HG03342 (cell line): ENCODE data around the gene ANKRD35.

ENCODE experiments used
- ATAC-seq: cut with Tn5 transposase; IDR thresholded peaks from one replicate; pipeline ENCODE4 v1.9.1; 2021; ENCODE audit warnings: mild to moderate bottlenecking, moderate library complexity; ENCODE audit not compliant: unreplicated experiment

The ANKRD35 gene

GRCh38 chr1:145897969-145898368, 12.3 kb upstream of the ANKRD35 start:
- ATAC-seq = no peak

GRCh38 chr1:145895471-145895870, 9.8 kb upstream of the ANKRD35 start:
- ATAC-seq = no peak

DNA sequence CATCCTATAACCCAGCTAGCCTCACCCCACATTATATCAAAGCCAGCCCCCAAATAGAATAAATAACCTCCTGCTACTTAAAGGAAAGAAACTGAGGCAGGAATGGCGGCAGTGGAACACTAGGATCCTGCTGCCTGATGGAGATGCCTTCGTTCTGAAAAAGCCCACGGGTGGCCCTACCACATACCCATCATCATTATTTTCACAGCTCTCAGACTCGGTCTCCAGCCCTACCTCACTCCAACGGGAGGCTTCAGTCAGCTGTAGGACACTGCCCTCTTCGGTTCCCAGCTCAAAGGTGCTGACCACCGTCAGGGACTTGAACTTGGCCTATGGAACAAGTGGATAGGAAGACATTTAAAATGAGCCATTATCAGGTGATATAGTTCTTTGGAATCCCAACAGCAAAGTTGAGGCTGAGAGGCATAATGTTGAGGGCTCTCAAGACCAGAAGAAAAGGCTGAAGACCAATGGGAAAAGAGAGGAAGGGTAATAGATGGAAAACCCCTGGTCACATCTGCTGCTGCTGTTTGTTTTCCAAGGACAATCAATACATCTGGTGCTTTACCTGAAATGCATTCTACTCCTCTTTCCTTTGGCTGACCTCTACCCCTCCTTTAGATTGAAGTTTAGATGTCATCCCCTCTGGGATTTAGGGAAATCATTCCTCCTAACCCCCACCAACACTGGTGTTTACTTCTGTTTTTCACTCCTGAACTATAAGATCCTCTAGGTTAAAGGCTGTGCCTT, 7.8 kb upstream of the ANKRD35 start:
- ATAC-seq = no peak

DNA sequence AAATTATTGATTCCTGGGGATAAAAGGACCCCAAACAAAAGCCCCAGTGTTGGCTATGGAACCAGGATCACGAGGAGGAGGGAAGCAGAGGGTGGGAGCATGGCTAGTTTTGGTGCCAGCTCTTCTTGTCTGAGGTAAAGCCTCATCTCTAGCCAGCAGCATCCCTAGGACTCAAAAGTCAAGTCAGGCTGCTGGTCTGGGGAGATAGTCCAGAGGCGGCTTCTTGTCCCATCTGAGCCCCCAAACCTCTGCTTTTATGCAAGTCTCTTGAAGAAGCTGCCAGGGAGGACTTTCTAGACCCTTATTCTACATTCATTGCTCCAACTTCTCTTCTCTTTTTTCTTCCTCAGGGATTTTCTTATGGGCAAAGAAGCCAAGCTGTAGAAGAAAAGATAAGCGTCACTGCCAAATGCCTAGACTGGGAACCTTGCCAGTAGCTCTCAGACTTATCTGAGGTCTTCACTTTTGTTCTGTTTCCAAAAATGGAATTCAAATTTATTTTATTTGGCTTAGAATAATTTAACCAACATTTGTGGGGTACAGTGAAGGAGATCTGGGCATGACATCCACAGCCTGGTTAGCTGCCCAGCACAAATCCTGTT, 6.9 kb upstream of the ANKRD35 start:
- no peak for ATAC-seq

GRCh38 chr1:145891587-145892485, 6.2 kb upstream of the ANKRD35 start:
- ATAC-seq = no peak

DNA sequence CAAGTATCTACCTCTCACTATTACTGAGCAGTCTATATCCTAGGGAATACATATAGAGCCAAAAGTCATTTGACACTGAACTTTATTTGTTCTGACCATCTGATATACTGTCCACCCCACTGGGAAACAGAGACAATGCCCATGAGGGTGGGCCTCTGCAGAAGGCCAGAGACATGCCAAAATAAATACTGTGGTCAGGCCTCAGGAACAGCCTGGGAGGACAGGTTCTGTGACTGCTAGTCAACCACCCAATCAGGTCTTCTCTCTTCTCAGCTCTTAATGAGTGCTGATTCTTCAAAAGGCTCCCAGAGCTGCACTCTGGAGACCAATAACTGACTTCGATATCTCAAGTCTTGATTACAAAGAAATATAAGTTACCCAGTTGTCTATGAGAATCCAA, 5.5 kb upstream of the ANKRD35 start:
- ATAC-seq = no peak

DNA sequence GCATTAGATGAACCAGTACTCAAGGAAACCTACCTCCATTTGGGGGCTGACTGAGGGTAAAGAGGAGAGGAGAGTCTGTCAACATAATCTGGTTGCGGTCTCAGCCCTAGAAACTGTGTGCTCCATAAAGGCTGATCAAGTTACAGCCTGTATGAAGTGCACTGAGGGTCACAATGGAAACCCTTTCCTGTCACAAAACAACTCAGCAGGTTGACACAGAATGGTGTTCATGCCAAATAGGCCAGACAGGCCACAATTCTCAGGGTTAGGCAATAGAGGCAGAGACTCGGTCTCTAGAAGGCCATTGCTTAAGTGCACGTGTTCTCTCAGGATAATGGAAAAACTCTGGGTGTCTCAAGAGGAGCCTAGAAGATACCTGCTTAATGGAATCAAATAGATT, 4.1 kb upstream of the ANKRD35 start:
- no peak for ATAC-seq

DNA sequence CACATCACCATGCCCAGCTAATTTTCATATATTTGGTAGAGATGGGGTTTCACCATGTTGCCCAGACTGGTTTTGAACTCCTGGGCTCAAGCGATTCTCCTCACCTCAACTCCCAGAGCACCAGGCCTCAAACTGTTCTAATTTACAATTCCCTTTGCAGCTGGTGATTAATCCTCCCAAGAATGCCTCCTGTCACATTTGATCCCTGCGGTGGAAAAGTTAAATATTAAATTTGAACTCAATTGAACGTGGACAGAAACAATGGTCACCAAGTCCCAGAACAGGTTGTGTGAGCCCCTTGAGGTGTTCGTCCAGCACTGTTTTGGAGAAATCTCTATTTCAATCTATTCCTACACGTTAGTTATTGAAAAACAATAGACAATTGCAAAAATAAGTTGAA, 2.0 kb upstream of the ANKRD35 start:
- ATAC-seq = no peak

GRCh38 chr1:145886816-145887215, 1.1 kb upstream of the ANKRD35 start:
- no peak for ATAC-seq

DNA sequence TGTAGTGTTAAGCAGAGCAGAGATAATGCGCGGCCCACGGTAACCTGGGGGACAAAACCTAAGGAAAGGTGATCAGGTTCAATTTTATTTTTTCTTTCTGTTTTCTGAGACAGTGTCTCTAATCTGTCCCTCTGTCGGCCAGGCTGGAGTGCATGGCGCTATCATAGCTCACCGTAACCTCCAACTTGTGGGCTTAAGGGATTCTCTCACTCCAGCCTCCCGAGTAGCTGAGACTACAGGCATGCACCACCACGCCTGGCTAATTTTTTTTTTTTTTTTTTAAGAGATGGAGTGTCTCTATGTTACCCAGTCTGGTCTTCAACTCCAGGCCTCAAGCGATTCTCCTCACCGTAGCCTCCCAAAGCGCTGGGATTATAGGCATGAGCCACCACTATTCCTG, 724 bp upstream of the ANKRD35 start:
- ATAC-seq = no peak

GRCh38 chr1:145884675-145885074, 991 bp downstream of the ANKRD35 start:
- ATAC-seq = no peak

- no peak for ATAC-seq
Observed at GRCh38 chr1:145879775-145880174, 5.9 kb downstream of the ANKRD35 start.

- ATAC-seq = no peak
Observed at GRCh38 chr1:145878724-145879123, 6.9 kb downstream of the ANKRD35 start.

- no peak for ATAC-seq
Observed at GRCh38 chr1:145877923-145878486, 7.7 kb downstream of the ANKRD35 start.

- ATAC-seq = no peak
Observed at GRCh38 chr1:145874646-145875045, 11.0 kb downstream of the ANKRD35 start.

DNA sequence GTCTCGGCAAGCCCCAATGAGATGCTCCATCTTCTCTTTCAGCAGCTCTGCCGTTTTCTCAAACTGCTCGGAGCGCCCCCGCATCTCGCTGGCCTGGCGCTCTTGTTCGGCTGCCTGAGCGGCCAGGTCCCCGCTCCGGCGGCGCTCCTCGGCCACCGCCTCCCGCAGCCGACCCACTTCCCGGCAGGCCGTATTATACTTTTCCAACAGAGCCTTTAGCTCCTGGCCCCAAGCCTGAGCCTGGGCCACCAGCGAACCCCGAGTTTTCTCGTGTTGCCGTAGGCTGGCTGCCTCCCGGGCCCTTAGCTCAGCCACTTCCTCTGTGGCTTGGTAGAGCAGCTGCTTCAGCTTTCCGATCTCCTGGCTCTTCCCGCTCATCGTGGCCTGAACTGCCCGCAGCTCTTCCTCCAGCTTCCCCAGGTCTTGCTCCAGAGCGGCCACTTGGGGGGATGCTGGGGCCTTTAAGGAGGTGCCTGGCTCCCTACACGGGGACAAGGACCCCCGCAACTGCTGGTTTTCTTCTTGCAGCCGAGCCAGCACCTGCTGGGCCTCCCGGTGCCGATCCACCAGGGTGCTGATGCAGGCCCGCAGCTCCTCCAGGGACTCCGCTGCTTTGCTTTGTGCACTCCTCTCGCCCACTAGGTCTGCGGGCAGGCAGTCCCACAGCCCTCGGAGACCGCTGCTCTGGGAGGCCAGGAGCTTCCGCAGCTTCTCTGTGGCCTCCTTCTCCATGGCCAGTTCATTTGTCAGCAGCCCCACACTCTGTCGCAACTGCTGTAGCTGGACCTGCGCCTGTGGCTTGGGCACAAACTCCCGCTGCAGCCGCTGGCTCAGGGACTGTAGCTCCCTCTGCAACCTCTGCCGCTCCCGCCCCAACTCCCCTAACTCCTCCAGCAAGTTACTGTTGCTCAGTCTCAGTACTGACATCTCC, 13.4 kb downstream of the ANKRD35 start:
- ATAC-seq = no peak

GRCh38 chr1:145868232-145868631, 17.4 kb downstream of the ANKRD35 start:
- no peak for ATAC-seq

DNA sequence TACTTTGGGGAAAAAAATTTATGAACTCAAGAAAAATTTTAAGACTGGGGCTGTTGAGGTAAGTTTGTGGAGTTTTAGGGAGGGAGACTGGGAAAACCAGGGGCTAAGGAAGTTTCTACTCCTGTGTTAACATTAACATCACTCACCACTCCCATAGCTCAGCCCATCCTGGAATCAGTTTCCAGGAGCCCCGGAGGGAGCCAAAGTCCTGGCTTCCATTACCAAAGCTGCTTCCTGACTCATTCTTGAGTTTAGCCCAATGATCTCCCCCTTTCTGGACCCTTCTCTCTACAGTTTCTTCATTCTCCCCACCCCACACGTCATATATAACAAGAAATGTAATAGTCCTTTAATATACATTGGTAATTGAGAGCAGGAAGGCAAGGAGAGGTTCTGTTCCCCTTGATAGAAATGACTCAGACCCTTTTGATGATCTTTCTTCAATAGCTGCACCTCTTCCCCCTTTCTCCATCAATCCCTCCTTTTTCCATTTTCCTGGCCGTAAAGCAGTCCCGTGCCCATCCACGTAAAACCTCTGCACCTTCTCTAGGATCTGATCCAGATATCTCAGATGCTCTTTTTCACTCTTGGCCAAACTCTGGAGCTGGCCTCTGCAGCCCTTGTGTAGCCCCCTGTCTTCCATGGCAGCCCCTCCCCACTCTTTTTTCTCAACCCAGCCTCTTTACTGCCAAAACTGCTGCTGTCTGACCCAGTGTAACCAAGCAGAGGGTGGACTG, 22.2 kb downstream of the ANKRD35 start:
- no peak for ATAC-seq

GRCh38 chr1:145859491-145860023, 26.1 kb downstream of the ANKRD35 start:
- ATAC-seq = peak; percentile 74
